OCI-LY7 (cell line): Measurements from ENCODE around the gene OR56A4.

Experiments used
- EZH2phosphoT487 ChIP-seq: fragments of 200-600 bp; sonication (generic); IDR thresholded peaks from 2 replicates; pipeline ENCODE4 v1.6.1; 2018; ENCODE audit warnings: low read depth, borderline replicate concordance, mild to moderate bottlenecking, mixed run types, antibody characterized with exemption, low read length, moderate library complexity, mixed read lengths
- TF ChIP-seq, protein P1 (sequence below): fragments of 200-600 bp; sonication (generic); conservative IDR thresholded peaks from 2 replicates; pipeline ENCODE4 v1.5.1; 2014; ENCODE audit warnings: mild to moderate bottlenecking, antibody characterized with exemption, low read length, moderate library complexity, mixed read lengths

GRCh38 chr11:5955586-5955985 is 51.2 kb downstream of the OR56A4 start:
- TF ChIP-seq, protein P1, sequence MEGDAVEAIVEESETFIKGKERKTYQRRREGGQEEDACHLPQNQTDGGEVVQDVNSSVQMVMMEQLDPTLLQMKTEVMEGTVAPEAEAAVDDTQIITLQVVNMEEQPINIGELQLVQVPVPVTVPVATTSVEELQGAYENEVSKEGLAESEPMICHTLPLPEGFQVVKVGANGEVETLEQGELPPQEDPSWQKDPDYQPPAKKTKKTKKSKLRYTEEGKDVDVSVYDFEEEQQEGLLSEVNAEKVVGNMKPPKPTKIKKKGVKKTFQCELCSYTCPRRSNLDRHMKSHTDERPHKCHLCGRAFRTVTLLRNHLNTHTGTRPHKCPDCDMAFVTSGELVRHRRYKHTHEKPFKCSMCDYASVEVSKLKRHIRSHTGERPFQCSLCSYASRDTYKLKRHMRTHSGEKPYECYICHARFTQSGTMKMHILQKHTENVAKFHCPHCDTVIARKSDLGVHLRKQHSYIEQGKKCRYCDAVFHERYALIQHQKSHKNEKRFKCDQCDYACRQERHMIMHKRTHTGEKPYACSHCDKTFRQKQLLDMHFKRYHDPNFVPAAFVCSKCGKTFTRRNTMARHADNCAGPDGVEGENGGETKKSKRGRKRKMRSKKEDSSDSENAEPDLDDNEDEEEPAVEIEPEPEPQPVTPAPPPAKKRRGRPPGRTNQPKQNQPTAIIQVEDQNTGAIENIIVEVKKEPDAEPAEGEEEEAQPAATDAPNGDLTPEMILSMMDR: no peak
- TF ChIP-seq EZH2phosphoT487: no peak
